Mesenchymal stem cell (in vitro differentiated cells and primary cell): ENCODE results near the gene LAMB4.
A peak's percentile ranks its signal among the peaks of the same experiment; 100 is the strongest.

Experiments used
- DNase-seq: peaks from one replicate; pipeline ENCODE4 v3.0.0-alpha.2; 2013
- H2AFZ ChIP-seq: one replicate; pipeline ENCODE4 v1.6.1; 2013; ENCODE audit warnings: low read depth, mild to moderate bottlenecking, control low read depth, inconsistent platforms, low read length, moderate library complexity
- H2AK5ac ChIP-seq: 2 replicates; pipeline ENCODE4 v1.6.1; 2013; ENCODE audit warnings: low read length, moderate library complexity, mild to moderate bottlenecking, inconsistent platforms; ENCODE audit not compliant: severe bottlenecking
- H2BK120ac ChIP-seq: one replicate; pipeline ENCODE4 v1.6.1; 2013; ENCODE audit warnings: low read depth, mild to moderate bottlenecking, inconsistent platforms, low read length, moderate library complexity
- H2BK12ac ChIP-seq, 2 experiments: one replicate each; pipeline ENCODE4 v1.6.1; 2013; ENCODE audit warnings: inconsistent platforms in 2 of 2, low read length in 2 of 2, mild to moderate bottlenecking in 2 of 2, moderate library complexity in 2 of 2, control low read depth in 1 of 2
- H2BK15ac ChIP-seq: one replicate; pipeline ENCODE4 v1.6.1; 2013; ENCODE audit warnings: mild to moderate bottlenecking, low read depth, inconsistent platforms; ENCODE audit not compliant: poor library complexity, severe bottlenecking
- H2BK5ac ChIP-seq: 2 replicates; pipeline ENCODE4 v1.6.1; 2013; ENCODE audit warnings: low read depth, mild to moderate bottlenecking, low read length, control low read depth, inconsistent platforms; ENCODE audit not compliant: poor library complexity, severe bottlenecking
- H3K14ac ChIP-seq, 2 experiments: one replicate each; pipeline ENCODE4 v1.6.1; 2013; ENCODE audit warnings: inconsistent platforms in 2 of 2, low read length in 2 of 2, control low read depth in 1 of 2, mild to moderate bottlenecking in 1 of 2, moderate library complexity in 1 of 2
- H3K18ac ChIP-seq, 2 experiments: one replicate each; pipeline ENCODE4 v1.6.1; 2013; ENCODE audit warnings: inconsistent platforms in 2 of 2, low read length in 2 of 2, control low read depth in 1 of 2, low read depth in 1 of 2, mild to moderate bottlenecking in 1 of 2
- H3K23ac ChIP-seq, 2 experiments: one replicate each; pipeline ENCODE4 v1.6.1; 2013; ENCODE audit warnings: inconsistent platforms in 2 of 2, low read length in 2 of 2, mild to moderate bottlenecking in 2 of 2, moderate library complexity in 2 of 2, control low read depth in 1 of 2
- H3K27ac ChIP-seq: 2 replicates; pipeline ENCODE4 v1.5.1; 2013; ENCODE audit warnings: mild to moderate bottlenecking, moderate library complexity, low read length, control low read depth, inconsistent platforms; ENCODE audit not compliant: poor library complexity, severe bottlenecking
- H3K27me3 ChIP-seq, 2 experiments: 2 replicates each; pipeline versions ENCODE4 v1.6.1 to v1.7.0; 2013; ENCODE audit warnings: low read length in 2 of 2, mild to moderate bottlenecking in 2 of 2, moderate library complexity in 2 of 2, control low read depth in 1 of 2, inconsistent platforms in 1 of 2; ENCODE audit not compliant: control insufficient read depth in 1 of 2, insufficient read depth in 1 of 2
- H3K36me3 ChIP-seq, 2 experiments: 2 replicates each; pipeline versions ENCODE4 v1.6.1 to v1.7.0; 2013; ENCODE audit warnings: low read length in 2 of 2, control low read depth in 1 of 2, inconsistent platforms in 1 of 2, low read depth in 1 of 2, mild to moderate bottlenecking in 1 of 2; ENCODE audit not compliant: insufficient read depth in 2 of 2, control insufficient read depth in 1 of 2
- H3K4ac ChIP-seq, 2 experiments: one replicate each; pipeline ENCODE4 v1.6.1; 2013; ENCODE audit warnings: inconsistent platforms in 2 of 2, low read length in 2 of 2, mild to moderate bottlenecking in 2 of 2, moderate library complexity in 2 of 2, control low read depth in 1 of 2, low read depth in 1 of 2
- H3K4me1 ChIP-seq: 2 replicates; pipeline ENCODE4 v1.6.1; 2013; ENCODE audit warnings: low read depth, low read length, control low read depth; ENCODE audit not compliant: control insufficient read depth, insufficient read depth
- H3K4me2 ChIP-seq: 2 replicates; pipeline ENCODE4 v1.6.1; 2013; ENCODE audit warnings: low read length, mild to moderate bottlenecking, inconsistent platforms; ENCODE audit not compliant: poor library complexity, severe bottlenecking
- H3K4me3 ChIP-seq, 2 experiments: 2 replicates each; pipeline versions ENCODE4 v1.5.1 to v1.7.0; 2013; ENCODE audit warnings: low read length in 2 of 2, mild to moderate bottlenecking in 2 of 2, control low read depth in 1 of 2, low read depth in 1 of 2; ENCODE audit not compliant: insufficient read depth in 1 of 2
- H3K79me1 ChIP-seq: replicated peaks from 2 replicates; pipeline ENCODE4 v1.6.1; 2013; ENCODE audit warnings: mild to moderate bottlenecking, control low read depth, low read length, inconsistent platforms; ENCODE audit not compliant: poor library complexity, severe bottlenecking
- H3K9ac ChIP-seq: 2 replicates; pipeline ENCODE4 v1.7.0; 2013; ENCODE audit warnings: mild to moderate bottlenecking, low read length, moderate library complexity
- H3K9me3 ChIP-seq: 2 replicates; pipeline ENCODE4 v1.7.0; 2013; ENCODE audit warnings: mild to moderate bottlenecking, low read length; ENCODE audit not compliant: control insufficient read depth
- H4K8ac ChIP-seq: one replicate; pipeline ENCODE4 v1.6.1; 2013; ENCODE audit warnings: inconsistent platforms, mild to moderate bottlenecking, low read length, moderate library complexity
- H4K91ac ChIP-seq: one replicate; pipeline ENCODE4 v1.6.1; 2013; ENCODE audit warnings: mild to moderate bottlenecking, low read length, inconsistent platforms
- WGBS: methylation state at CpG from one replicate; pipeline ENCODE4 v1.1.7; 2013; ENCODE audit warnings: mixed read lengths; 5-methylcytosine and 5-hydroxymethylcytosine counted together

Gene LAMB4

GRCh38 chr7:108093851-108094331 is 36.3 kb downstream of the LAMB4 start:
- Histone ChIP-seq H3K27ac (peak overlapping the region; percentile 65), H3K9ac (peak overlapping the region; percentile 86), H4K91ac (no peak overlapping the region), H3K18ac (no peak overlapping the region), H2BK12ac (peak overlapping the region in 1 of 2 experiments; percentile 83), H3K27me3 (no peaks in the 10 kb centered on the region), H2BK15ac (no peak overlapping the region), H2AFZ (no peak overlapping the region), H3K14ac (no peak overlapping the region), H2AK5ac (peak overlapping the region; percentile 93), H3K4me2 (no peak overlapping the region), H3K9me3 (no peaks in the 10 kb centered on the region), H4K8ac (peak overlapping the region; percentile 87), H3K4me1 (peaks cover 8% of the 10 kb centered on the region), H3K4me3 (peak overlapping the region in 1 of 2 experiments; percentile 50), H3K23ac (no peak overlapping the region), H3K79me1 (no peaks in the 10 kb centered on the region), H2BK5ac (peak overlapping the region; percentile 1), H2BK120ac (no peak overlapping the region), H3K4ac (peak overlapping the region in 1 of 2 experiments; percentile 54), H3K36me3 (no peaks in the 10 kb centered on the region)
- 89% methylated on average over 4 of the region's 4 CpGs for WGBS
- DNase-seq: no peak

- H3K4me2 ChIP-seq: no peak overlapping the region
- no peak overlapping the region for H3K4me3 ChIP-seq
- H2AK5ac ChIP-seq: no peak overlapping the region
- no peak overlapping the region for H2BK15ac ChIP-seq
- H3K23ac ChIP-seq: no peak overlapping the region
- no peak overlapping the region for H4K8ac ChIP-seq
- H3K4ac ChIP-seq: no peak overlapping the region
- no peaks in the 10 kb centered on the region for H3K9me3 ChIP-seq
- H2AFZ ChIP-seq: no peak overlapping the region
- no peak overlapping the region for H2BK12ac ChIP-seq
- H3K9ac ChIP-seq: peak overlapping the region; percentile 86
- H3K27ac ChIP-seq: no peak overlapping the region
- no peak overlapping the region for H3K14ac ChIP-seq
- no peaks in the 10 kb centered on the region for H3K79me1 ChIP-seq
- H2BK5ac ChIP-seq: no peak overlapping the region
- H3K27me3 ChIP-seq: no peaks in the 10 kb centered on the region
- no peak overlapping the region for H4K91ac ChIP-seq
- no peak overlapping the region for H3K18ac ChIP-seq
- peaks cover 8% of the 10 kb centered on the region for H3K4me1 ChIP-seq
- no peaks in the 10 kb centered on the region for H3K36me3 ChIP-seq
- H2BK120ac ChIP-seq: no peak overlapping the region
- WGBS: 100% methylated on average over 1 of the region's 4 CpGs
- DNase-seq: no peak
Observed at GRCh38 chr7:108093341-108093740, 36.8 kb downstream of the LAMB4 start.

GRCh38 chr7:108091461-108091831 is 38.7 kb downstream of the LAMB4 start:
- Histone ChIP-seq H4K8ac (no peak overlapping the region), H2BK15ac (peak overlapping the region; percentile 69), H3K18ac (peak overlapping the region in 1 of 2 experiments; percentile 82), H2BK5ac (no peak overlapping the region), H3K36me3 (no peaks in the 10 kb centered on the region), H3K4me3 (no peak overlapping the region), H3K4me1 (peaks cover 8% of the 10 kb centered on the region), H3K79me1 (no peaks in the 10 kb centered on the region), H3K14ac (peak overlapping the region in 1 of 2 experiments; percentile 85), H2BK12ac (peak overlapping the region; percentile 38 to 83), H3K4me2 (no peak overlapping the region), H3K27ac (no peak overlapping the region), H3K27me3 (no peaks in the 10 kb centered on the region), H4K91ac (peak overlapping the region; percentile 18), H2AFZ (no peak overlapping the region), H3K23ac (no peak overlapping the region), H3K9me3 (no peaks in the 10 kb centered on the region), H2AK5ac (no peak overlapping the region), H3K4ac (peak overlapping the region; percentile 44 to 75), H2BK120ac (peak overlapping the region; percentile 8), H3K9ac (no peak overlapping the region)
- DNase-seq: peak; percentile 55
- 48% methylated on average over 6 of the region's 7 CpGs for WGBS

GRCh38 chr7:108090791-108091460 is 39.2 kb downstream of the LAMB4 start:
- H3K18ac ChIP-seq: no peak overlapping the region
- H2BK120ac ChIP-seq: no peak overlapping the region
- H2AFZ ChIP-seq: no peak overlapping the region
- no peaks in the 10 kb centered on the region for H3K9me3 ChIP-seq
- no peak overlapping the region for H4K8ac ChIP-seq
- no peak overlapping the region for H3K4me2 ChIP-seq
- H3K27me3 ChIP-seq: no peaks in the 10 kb centered on the region
- H2AK5ac ChIP-seq: no peak overlapping the region
- peaks cover 8% of the 10 kb centered on the region for H3K4me1 ChIP-seq
- H3K79me1 ChIP-seq: no peaks in the 10 kb centered on the region
- no peak overlapping the region for H2BK12ac ChIP-seq
- H3K27ac ChIP-seq: no peak overlapping the region
- no peak overlapping the region for H3K4ac ChIP-seq
- no peaks in the 10 kb centered on the region for H3K36me3 ChIP-seq
- H3K23ac ChIP-seq: no peak overlapping the region
- no peak for DNase-seq
- H3K4me3 ChIP-seq: no peak overlapping the region
- no peak overlapping the region for H3K9ac ChIP-seq
- WGBS: 66% methylated on average over 6 of the region's 7 CpGs
- no peak overlapping the region for H4K91ac ChIP-seq
- no peak overlapping the region for H2BK15ac ChIP-seq
- no peak overlapping the region for H2BK5ac ChIP-seq
- H3K14ac ChIP-seq: no peak overlapping the region
